Gastroesophageal sphincter (tissue), 3 donors: ENCODE measurements around the gene MAU2.

ENCODE experiments used
- POLR2AphosphoS5 ChIP-seq: sonication (generic); formaldehyde crosslinking; IDR thresholded peaks from one replicate; pipeline ENCODE4 v1.6.1; 2017; ENCODE audit warnings: antibody characterized with exemption
- TF ChIP-seq, protein P1 (sequence below), 4 experiments: fragments of 200-600 bp in 2 of 4; fragments of 450-650 bp in 2 of 4; sonication (generic) in 1 of 4; IDR thresholded peaks; one replicate each; pipeline ENCODE4 v1.5.1; 2017 to 2019; ENCODE audit warnings: antibody characterized with exemption in 4 of 4, mild to moderate bottlenecking in 2 of 4, moderate library complexity in 2 of 4

DNA sequence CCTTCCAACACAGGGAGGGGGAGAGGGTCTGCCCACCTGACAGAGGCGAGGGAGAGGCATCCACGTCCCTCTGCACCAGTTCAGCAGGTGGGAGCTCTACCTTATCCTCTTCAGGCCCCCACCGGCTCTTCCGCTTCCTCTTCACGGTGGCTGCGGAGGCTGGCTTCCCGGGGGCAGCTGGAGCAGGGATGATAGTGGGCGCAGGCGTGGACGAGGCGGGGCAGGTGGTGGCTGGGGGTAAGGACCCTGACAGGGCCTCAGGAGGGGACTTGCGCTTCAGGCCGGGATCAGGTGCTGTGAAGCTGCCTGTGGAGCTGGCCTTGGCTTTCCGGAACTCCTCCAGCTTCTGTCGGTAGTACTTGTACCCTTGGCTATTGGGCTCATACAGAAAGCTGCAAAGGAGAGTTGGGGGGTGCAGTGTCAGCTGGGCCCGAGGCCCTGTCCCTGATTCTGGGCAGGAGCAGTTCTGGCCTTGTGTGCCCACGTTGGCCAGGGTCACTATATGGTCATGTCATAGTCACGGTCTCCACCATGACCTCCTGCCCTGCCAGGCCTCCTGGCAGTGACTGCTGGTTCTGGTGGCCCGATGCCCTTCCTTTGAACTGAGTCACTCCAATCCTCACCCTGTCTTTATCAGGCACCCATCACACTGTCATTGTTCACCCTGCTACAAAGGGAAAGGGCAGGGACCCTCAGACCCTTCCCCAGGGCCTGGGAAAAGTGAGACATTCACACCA, 23.5 kb upstream of the MAU2 start:
- TF ChIP-seq, protein P1, sequence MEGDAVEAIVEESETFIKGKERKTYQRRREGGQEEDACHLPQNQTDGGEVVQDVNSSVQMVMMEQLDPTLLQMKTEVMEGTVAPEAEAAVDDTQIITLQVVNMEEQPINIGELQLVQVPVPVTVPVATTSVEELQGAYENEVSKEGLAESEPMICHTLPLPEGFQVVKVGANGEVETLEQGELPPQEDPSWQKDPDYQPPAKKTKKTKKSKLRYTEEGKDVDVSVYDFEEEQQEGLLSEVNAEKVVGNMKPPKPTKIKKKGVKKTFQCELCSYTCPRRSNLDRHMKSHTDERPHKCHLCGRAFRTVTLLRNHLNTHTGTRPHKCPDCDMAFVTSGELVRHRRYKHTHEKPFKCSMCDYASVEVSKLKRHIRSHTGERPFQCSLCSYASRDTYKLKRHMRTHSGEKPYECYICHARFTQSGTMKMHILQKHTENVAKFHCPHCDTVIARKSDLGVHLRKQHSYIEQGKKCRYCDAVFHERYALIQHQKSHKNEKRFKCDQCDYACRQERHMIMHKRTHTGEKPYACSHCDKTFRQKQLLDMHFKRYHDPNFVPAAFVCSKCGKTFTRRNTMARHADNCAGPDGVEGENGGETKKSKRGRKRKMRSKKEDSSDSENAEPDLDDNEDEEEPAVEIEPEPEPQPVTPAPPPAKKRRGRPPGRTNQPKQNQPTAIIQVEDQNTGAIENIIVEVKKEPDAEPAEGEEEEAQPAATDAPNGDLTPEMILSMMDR (IDR thresholded peaks at IDR 0.05), result no peak
- TF ChIP-seq POLR2AphosphoS5, result no peak
